Astrocyte (in vitro differentiated cells and primary cell): ENCODE data around the gene IGHMBP2. TPM values are rescaled to one million over a fixed set of nuclear protein-coding genes. Genes with fewer than 3 reads are reported as not detected.

ENCODE experiments used
- DNase-seq: peaks from one replicate; pipeline ENCODE4 v3.0.0-alpha.2; 2010; ENCODE audit warnings: low read depth
- FAIRE-seq: peaks from 2 replicates; lab custom pipeline; 2011; peaks lifted over from hg19 to GRCh38; lab: Jason Lieb, UNC
- H2AFZ ChIP-seq: 2 replicates; pipeline ENCODE4 v1.6.0; 2012; ENCODE audit warnings: low read depth, low read length, inconsistent platforms
- H3K27ac ChIP-seq: 2 replicates; pipeline ENCODE4 v1.5.1; 2011; ENCODE audit warnings: low read depth, low read length, inconsistent platforms
- H3K27me3 ChIP-seq: 2 replicates; pipeline ENCODE4 v1.6.0; 2011; ENCODE audit warnings: low read length, inconsistent platforms; ENCODE audit not compliant: insufficient read depth
- H3K36me3 ChIP-seq: 2 replicates; pipeline ENCODE4 v1.5.1; 2011; ENCODE audit warnings: low read length, inconsistent platforms; ENCODE audit not compliant: insufficient read depth
- H3K4me1 ChIP-seq: 2 replicates; pipeline ENCODE4 v1.5.1; 2011; ENCODE audit warnings: low read length, inconsistent platforms; ENCODE audit not compliant: insufficient read depth
- H3K4me2 ChIP-seq: 2 replicates; pipeline ENCODE4 v1.6.0; 2012; ENCODE audit warnings: low read length, inconsistent platforms
- H3K4me3 ChIP-seq: 2 replicates; pipeline ENCODE4 v1.5.1; 2011; ENCODE audit warnings: low read depth, mild to moderate bottlenecking, low read length, inconsistent platforms; ENCODE audit not compliant: insufficient read depth
- H3K79me2 ChIP-seq: 2 replicates; pipeline ENCODE4 v1.6.0; 2012; ENCODE audit warnings: mild to moderate bottlenecking, low read length, inconsistent platforms; ENCODE audit not compliant: insufficient read depth
- H3K9ac ChIP-seq: 2 replicates; pipeline ENCODE4 v1.6.0; 2012; ENCODE audit warnings: mild to moderate bottlenecking, low read length, inconsistent platforms
- H3K9me3 ChIP-seq: 2 replicates; pipeline ENCODE4 v1.5.1; 2012; ENCODE audit warnings: low read depth, mild to moderate bottlenecking, low read length, inconsistent platforms; ENCODE audit not compliant: insufficient read depth
- H4K20me1 ChIP-seq: 2 replicates; pipeline ENCODE4 v1.6.0; 2012; ENCODE audit warnings: low read length, inconsistent platforms; ENCODE audit not compliant: insufficient read depth
- H3K27ac Mint-ChIP-seq: one replicate; pipeline ENCODE4 v1.8.0; 2021; ENCODE audit warnings: mild to moderate bottlenecking, mixed read lengths; ENCODE audit not compliant: unreplicated experiment
- H3K27me3 Mint-ChIP-seq: one replicate; pipeline ENCODE4 v1.8.0; 2021; ENCODE audit warnings: low read depth, mixed read lengths; ENCODE audit not compliant: unreplicated experiment
- H3K36me3 Mint-ChIP-seq: one replicate; pipeline ENCODE4 v1.8.0; 2021; ENCODE audit warnings: low read depth, mixed read lengths; ENCODE audit not compliant: unreplicated experiment
- H3K4me1 Mint-ChIP-seq: one replicate; pipeline ENCODE4 v1.8.0; 2021; ENCODE audit warnings: low read depth, mixed read lengths; ENCODE audit not compliant: unreplicated experiment
- H3K4me3 Mint-ChIP-seq: one replicate; pipeline ENCODE4 v1.8.0; 2021; ENCODE audit warnings: mild to moderate bottlenecking, moderate library complexity, mixed read lengths; ENCODE audit not compliant: unreplicated experiment
- H3K9me3 Mint-ChIP-seq: one replicate; pipeline ENCODE4 v1.8.0; 2021; ENCODE audit warnings: mild to moderate bottlenecking, mixed read lengths; ENCODE audit not compliant: unreplicated experiment
- CTCF ChIP-seq: IDR thresholded peaks from 2 replicates; pipeline ENCODE4 v1.5.1; 2011; ENCODE audit warnings: low read depth, mild to moderate bottlenecking, inconsistent platforms, low read length, moderate library complexity; ENCODE audit not compliant: insufficient read depth
- EZH2 ChIP-seq: IDR thresholded peaks from 2 replicates; pipeline ENCODE4 v1.6.1; 2012; ENCODE audit warnings: mild to moderate bottlenecking, low read length, inconsistent platforms; ENCODE audit not compliant: insufficient read depth
- total RNA-seq: library from RNA; stranded (reverse); gene quantifications from 2 replicates; pipeline ENCODE4 v1.2.1, GENCODE V29; 2021

The IGHMBP2 gene
- total RNA-seq, 1 donor from 2014 or later = 14.0 TPM

- DNase-seq (no peak), FAIRE-seq (no peak)
- peaks cover 8% of the 10 kb centered on the region for H4K20me1 ChIP-seq
- no peaks in the 10 kb centered on the region for H3K27me3 ChIP-seq
- TF ChIP-seq CTCF = no peak
- no peak for TF ChIP-seq EZH2
- peaks cover 11% of the 10 kb centered on the region for H3K36me3 ChIP-seq
- no peak overlapping the region for H3K4me3 ChIP-seq
- no peaks in the 10 kb centered on the region for H3K79me2 ChIP-seq
- H3K27ac ChIP-seq = no peak overlapping the region
- Mint-ChIP-seq H3K27me3 (no peaks in the 10 kb centered on the region), H3K4me1 (peaks cover 3% of the 10 kb centered on the region), H3K4me3 (no peak overlapping the region), H3K9me3 (no peaks in the 10 kb centered on the region), H3K27ac (no peak overlapping the region), H3K36me3 (peaks cover 21% of the 10 kb centered on the region)
- H3K4me1 ChIP-seq = no peaks in the 10 kb centered on the region
- H3K4me2 ChIP-seq = no peak overlapping the region
- H3K9ac ChIP-seq = no peak overlapping the region
- no peak overlapping the region for H2AFZ ChIP-seq
- H3K9me3 ChIP-seq = no peaks in the 10 kb centered on the region
These were observed 29.4 kb downstream of the IGHMBP2 start for GRCh38 chr11:68932933-68933577.

- no peak overlapping the region for H3K27ac ChIP-seq
- no peaks in the 10 kb centered on the region for H3K9me3 ChIP-seq
- TF ChIP-seq EZH2 = no peak
- no peak for TF ChIP-seq CTCF
- peaks cover 8% of the 10 kb centered on the region for H3K36me3 ChIP-seq
- no peaks in the 10 kb centered on the region for H3K27me3 Mint-ChIP-seq
- no peak overlapping the region for H3K4me3 ChIP-seq
- no peak overlapping the region for H3K27ac Mint-ChIP-seq
- no peaks in the 10 kb centered on the region for H3K79me2 ChIP-seq
- H3K4me2 ChIP-seq = no peak overlapping the region
- H3K9ac ChIP-seq = no peak overlapping the region
- peaks cover 8% of the 10 kb centered on the region for H4K20me1 ChIP-seq
- no peaks in the 10 kb centered on the region for H3K27me3 ChIP-seq
- H3K4me1 Mint-ChIP-seq = no peaks in the 10 kb centered on the region
- no peaks in the 10 kb centered on the region for H3K4me1 ChIP-seq
- H3K4me3 Mint-ChIP-seq = no peak overlapping the region
- FAIRE-seq (no peak), DNase-seq (no peak)
- no peaks in the 10 kb centered on the region for H3K9me3 Mint-ChIP-seq
- H3K36me3 Mint-ChIP-seq = peaks cover 19% of the 10 kb centered on the region
- no peak overlapping the region for H2AFZ ChIP-seq
These were observed 30.1 kb downstream of the IGHMBP2 start for GRCh38 chr11:68933605-68934320.

GRCh38 chr11:68934321-68934645 lies 30.6 kb downstream of the IGHMBP2 start:
- FAIRE-seq = no peak
- no peak for DNase-seq
- H4K20me1 ChIP-seq = peaks cover 8% of the 10 kb centered on the region

More at GRCh38 chr11:68934321-68934645, 30.6 kb downstream of the IGHMBP2 start:
- no peaks in the 10 kb centered on the region for H3K4me1 ChIP-seq
- H3K79me2 ChIP-seq = no peaks in the 10 kb centered on the region
- H3K4me2 ChIP-seq = no peak overlapping the region
- no peak for TF ChIP-seq CTCF
- TF ChIP-seq EZH2 = no peak
- H3K9me3 ChIP-seq = no peaks in the 10 kb centered on the region
- no peak overlapping the region for H2AFZ ChIP-seq
- H3K36me3 Mint-ChIP-seq = peaks cover 16% of the 10 kb centered on the region
- H3K4me3 Mint-ChIP-seq = no peak overlapping the region
- H3K9ac ChIP-seq = no peak overlapping the region
- H3K9me3 Mint-ChIP-seq = no peaks in the 10 kb centered on the region
- peaks cover 5% of the 10 kb centered on the region for H3K36me3 ChIP-seq
- no peak overlapping the region for H3K4me3 ChIP-seq
- no peaks in the 10 kb centered on the region for H3K4me1 Mint-ChIP-seq
- no peaks in the 10 kb centered on the region for H3K27me3 ChIP-seq
- no peaks in the 10 kb centered on the region for H3K27me3 Mint-ChIP-seq
- no peak overlapping the region for H3K27ac Mint-ChIP-seq
- H3K27ac ChIP-seq = no peak overlapping the region
